HG03064 (cell line): Measurements from ENCODE around the gene DPF1.

Experiments
- ATAC-seq: cut with Tn5 transposase; IDR thresholded peaks from one replicate; pipeline ENCODE4 v1.9.1; 2021; ENCODE audit warnings: low read depth; ENCODE audit not compliant: unreplicated experiment

Gene DPF1

GRCh38 chr19:38221919-38222830 lies 1.8 kb downstream of the DPF1 start:
- ATAC-seq, result no peak

- no peak for ATAC-seq
These were observed 2.6 kb downstream of the DPF1 start for GRCh38 chr19:38221421-38221820.

GRCh38 chr19:38219221-38219620 lies 4.8 kb downstream of the DPF1 start:
- no peak for ATAC-seq

- ATAC-seq, result no peak
These were observed 5.8 kb downstream of the DPF1 start for GRCh38 chr19:38218204-38218603.

GRCh38 chr19:38216785-38217641 lies 7.0 kb downstream of the DPF1 start:
- ATAC-seq, result no peak

GRCh38 chr19:38213911-38214625 lies 10.0 kb downstream of the DPF1 start:
- ATAC-seq, result no peak

- ATAC-seq, result no peak
These were observed 10.6 kb downstream of the DPF1 start for GRCh38 chr19:38213469-38213868.

GRCh38 chr19:38211766-38212165 lies 12.3 kb downstream of the DPF1 start:
- no peak for ATAC-seq

- no peak for ATAC-seq
These were observed 12.9 kb downstream of the DPF1 start for GRCh38 chr19:38211151-38211591.

GRCh38 chr19:38210458-38210987 lies 13.5 kb downstream of the DPF1 start:
- ATAC-seq, result no peak

GRCh38 chr19:38209671-38210457 lies 14.2 kb downstream of the DPF1 start:
- ATAC-seq, result no peak

GRCh38 chr19:38209152-38209551 lies 14.9 kb downstream of the DPF1 start:
- no peak for ATAC-seq

GRCh38 chr19:38208571-38208970 lies 15.5 kb downstream of the DPF1 start:
- no peak for ATAC-seq

- no peak for ATAC-seq
These were observed 16.5 kb downstream of the DPF1 start for GRCh38 chr19:38207543-38207942.

- no peak for ATAC-seq
These were observed 17.1 kb downstream of the DPF1 start for GRCh38 chr19:38206928-38207327.

GRCh38 chr19:38206006-38206745 lies 17.8 kb downstream of the DPF1 start:
- ATAC-seq, result no peak

GRCh38 chr19:38204728-38205127 lies 19.3 kb downstream of the DPF1 start:
- ATAC-seq, result no peak

- ATAC-seq, result no peak
These were observed 19.9 kb downstream of the DPF1 start for GRCh38 chr19:38204096-38204495.

- no peak for ATAC-seq
These were observed 20.8 kb downstream of the DPF1 start for GRCh38 chr19:38203197-38203596.
